K562 (cell line): Measurements from ENCODE around the gene ATP2A3. TPM values are rescaled to one million over a fixed set of nuclear protein-coding genes. Genes with fewer than 3 reads are reported as not detected.

Source experiments
- ATAC-seq: fragments of 200-7000 bp; cut with Tn5 transposase; 3 replicates; pipeline ENCODE4 v1.9.1; 2020; ENCODE audit warnings: moderate library complexity
- BruUV-seq: library from RNA; stranded (reverse); fragments of 400-500 nt; replicated peaks from 2 replicates; lab custom pipeline; 2021; lab: Mats Ljungman, UMichigan
- CTCF ChIA-PET: fragments of 300-600 bp; formaldehyde crosslinking; extraction: SDS; loops from one replicate; lab custom pipeline; 2021; ENCODE audit warnings: low intra/inter-chr PET ratio; lab: Yijun Ruan, JAX
- POLR2A ChIA-PET: fragments of 300-600, 350-650 bp; sonication (Branson Sonifier 250); formaldehyde crosslinking; extraction: SDS; loops from one replicate; lab custom pipeline; 2021; ENCODE audit warnings: antibody characterized with exemption, inconsistent platforms; lab: Yijun Ruan, JAX
- DNase-seq, 4 experiments: peaks; one replicate each; pipeline versions ENCODE4 v3.0.0 to v3.0.0-alpha.2; 2011 to 2018; ENCODE audit warnings: low spot score in 3 of 4, mixed read lengths in 3 of 4; ENCODE audit errors: extremely low read depth in 1 of 4
- FAIRE-seq: peaks from 2 replicates; lab custom pipeline; 2011; peaks lifted over from hg19 to GRCh38; lab: Jason Lieb, UNC
- H2AFZ ChIP-seq: 2 replicates; pipeline ENCODE4 v1.6.0; 2011; ENCODE audit warnings: low read depth, low read length, control low read depth, inconsistent platforms
- H3K27ac ChIP-seq: fragments of 200-600 bp; 3 replicates; pipeline ENCODE4 v1.8.0; 2011; ENCODE audit warnings: low read depth, mild to moderate bottlenecking, control low read depth, inconsistent platforms, low read length, moderate library complexity, mixed read lengths; ENCODE audit errors: extremely low read depth
- H3K27me3 ChIP-seq, 2 experiments: fragments of 300-600 bp in 1 of 2; 2 replicates in 1 of 2; 3 replicates in 1 of 2; pipeline versions ENCODE4 v1.6.0 to v1.8.0; 2011; ENCODE audit warnings: inconsistent platforms in 2 of 2, low read length in 2 of 2, mild to moderate bottlenecking in 1 of 2, mixed read lengths in 1 of 2, moderate library complexity in 1 of 2; ENCODE audit not compliant: control insufficient read depth in 2 of 2, insufficient read depth in 2 of 2
- H3K36me3 ChIP-seq: fragments of 300-600 bp; 3 replicates; pipeline ENCODE4 v1.8.0; 2011; ENCODE audit warnings: mild to moderate bottlenecking, low read length, inconsistent platforms; ENCODE audit not compliant: control insufficient read depth, insufficient read depth
- H3K4me1 ChIP-seq, 2 experiments: fragments of 200-600 bp in 1 of 2; replicated peaks in 1 of 2; 2 replicates in 1 of 2; 3 replicates in 1 of 2; pipeline versions ENCODE4 v1.5.1 to v1.8.0; 2011; ENCODE audit warnings: inconsistent platforms in 2 of 2, low read length in 2 of 2, mild to moderate bottlenecking in 1 of 2, mixed read lengths in 1 of 2, moderate library complexity in 1 of 2; ENCODE audit not compliant: control insufficient read depth in 2 of 2, insufficient read depth in 2 of 2
- H3K4me2 ChIP-seq: 2 replicates; pipeline ENCODE4 v1.6.1; 2011; ENCODE audit warnings: low read length, control low read depth, inconsistent platforms, mixed read lengths; ENCODE audit not compliant: insufficient read depth
- H3K4me3 ChIP-seq: fragments of 200-600 bp; sonication (generic), shearing (Covaris generic); 2 replicates; pipeline ENCODE4 v1.5.1; 2016; ENCODE audit warnings: control low read depth, inconsistent platforms
- H3K79me2 ChIP-seq: fragments of 200-600 bp; 3 replicates; pipeline ENCODE4 v1.8.0; 2011; ENCODE audit warnings: low read length, inconsistent platforms; ENCODE audit not compliant: control insufficient read depth, insufficient read depth
- H3K9ac ChIP-seq, 2 experiments: 2 replicates each; pipeline versions ENCODE4 v1.6.0 to v1.6.1; 2011; ENCODE audit warnings: low read depth in 2 of 2, low read length in 2 of 2, control low read depth in 1 of 2, inconsistent platforms in 1 of 2, mild to moderate bottlenecking in 1 of 2, mixed read lengths in 1 of 2; ENCODE audit not compliant: insufficient read depth in 1 of 2
- H3K9me1 ChIP-seq: one replicate; pipeline ENCODE4 v1.6.0; 2011; ENCODE audit warnings: inconsistent platforms, mild to moderate bottlenecking, low read length, moderate library complexity; ENCODE audit not compliant: control insufficient read depth, insufficient read depth
- H3K9me3 ChIP-seq: replicated peaks from 2 replicates; pipeline ENCODE4 v1.5.1; 2011; ENCODE audit warnings: low read depth, low read length, inconsistent platforms; ENCODE audit not compliant: control insufficient read depth, insufficient read depth
- H4K20me1 ChIP-seq: replicated peaks from 2 replicates; pipeline ENCODE4 v1.6.1; 2011; ENCODE audit warnings: low read length, inconsistent platforms, mixed read lengths; ENCODE audit not compliant: control insufficient read depth, insufficient read depth
- FOS ChIP-seq: IDR thresholded peaks from 3 replicates; pipeline ENCODE4 v1.6.1; 2011; ENCODE audit not compliant: insufficient read length; ENCODE audit errors: extremely low read depth
- GATAD2A ChIP-seq: fragments of 450-650 bp; IDR thresholded peaks from 2 replicates; pipeline ENCODE4 v1.6.1; 2017
- KDM1A ChIP-seq, 2 experiments: fragments of 450-650 bp; IDR thresholded peaks; 2 replicates each; pipeline ENCODE4 v1.6.1; 2016; ENCODE audit warnings: mild to moderate bottlenecking in 2 of 2
- KDM4B ChIP-seq, 2 experiments: fragments of 450-650 bp in 1 of 2; sonication (generic) in 1 of 2; IDR thresholded peaks; 2 replicates each; pipeline ENCODE4 v1.6.1; 2016 to 2017; ENCODE audit warnings: borderline replicate concordance in 2 of 2, antibody characterized with exemption in 1 of 2, low read depth in 1 of 2, mild to moderate bottlenecking in 1 of 2
- MECOM ChIP-seq: fragments of 250-450 bp; sonication (Bioruptor Pico); IDR thresholded peaks from 2 replicates; pipeline ENCODE4 v1.8.0; 2022; ENCODE audit warnings: inconsistent platforms
- RBM34 ChIP-seq: fragments of 200-400 bp; formaldehyde crosslinking; IDR thresholded peaks from 2 replicates; pipeline ENCODE4 v1.6.1; 2018; ENCODE audit warnings: low read length, borderline replicate concordance; ENCODE audit not compliant: insufficient read depth
- SMAD4 ChIP-seq: fragments of 250-450 bp; sonication (Bioruptor Pico); conservative IDR thresholded peaks from 2 replicates; pipeline ENCODE4 v1.8.0; 2021; ENCODE audit warnings: inconsistent platforms, mild to moderate bottlenecking, moderate library complexity
- WGBS: fragments of 100-300 bp; shearing (Covaris generic); methylation state at CpG from one replicate; pipeline ENCODE4 v1.1.6; 2016; ENCODE audit warnings: low coverage, mixed read lengths; ENCODE audit not compliant: insufficient coverage; ENCODE audit errors: missing lambda C conversion rate; 5-methylcytosine and 5-hydroxymethylcytosine counted together
- in situ Hi-C: fragments of 300-500 bp; cut with MboI; formaldehyde crosslinking; loops from 4 replicates; pipeline ENCODE4 v1.15.0; 2018; ENCODE audit warnings: inconsistent platforms, mixed read lengths
- intact Hi-C: fragments of 100-400 bp; cut with micrococcal nuclease; formaldehyde crosslinking; loops from 2 replicates; pipeline ENCODE4 v1.14.2; 2022
- polyA plus RNA-seq, 8 experiments: library from polyadenylated mRNA; depleted of rRNA in 4 of 8; stranded (reverse) in 5 of 8; unstranded in 3 of 8; fragments of >200 nt; fragmentation: Nextera tagmentation in 2 of 8; fragmentation: Illumina TruSeq in 1 of 8; extraction: Ambion mirVana in 2 of 8; extraction: Trizol in 1 of 8; gene quantifications; 2 replicates each; pipeline versions ENCODE4 v1.2.1 to v1.2.3, GENCODE V29; 2011 to 2014; ENCODE audit warnings: inconsistent platforms in 1 of 8, missing spikeins in 1 of 8
- total RNA-seq, 7 experiments: library from RNA; depleted of rRNA in 6 of 7; stranded (reverse); fragments of >200 nt in 6 of 7; fragmentation: Illumina TruSeq in 2 of 7; extraction: Trizol in 2 of 7; gene quantifications; 2 replicates each; pipeline versions ENCODE4 v1.2.1 to v1.2.3, GENCODE V29; 2011 to 2021; ENCODE audit warnings: low replicate concordance in 1 of 7
- TF ChIP-seq, protein P1 (sequence below): sonication (generic); formaldehyde crosslinking; IDR thresholded peaks from 2 replicates; pipeline ENCODE4 v1.8.0; 2022; ENCODE audit warnings: missing genetic modification reagents, mild to moderate bottlenecking, moderate library complexity, borderline replicate concordance
- TF ChIP-seq, protein P2 (sequence below): fragments of 250-450 bp; sonication (Bioruptor Pico); IDR thresholded peaks from 2 replicates; pipeline ENCODE4 v1.8.0; 2022; ENCODE audit warnings: moderate library complexity, mild to moderate bottlenecking, inconsistent platforms
- TF ChIP-seq, protein P3 (sequence below): fragments of 250-450 bp; sonication (Bioruptor Pico); IDR thresholded peaks from 2 replicates; pipeline ENCODE4 v1.5.0; 2021; ENCODE audit warnings: mild to moderate bottlenecking, moderate library complexity

Gene ATP2A3
- total and polyA plus RNA-seq, 9 of the 15 experiments (the other 6 are each of a cell fraction or from before 2014, with no cell fraction given), result 0.65 to 103 (median 31.3) TPM

GRCh38 chr17:3918372-3919122 is 45.7 kb downstream of the ATP2A3 start:
- Histone ChIP-seq H2AFZ (no peak overlapping the region), H3K4me3 (no peak overlapping the region), H3K9me1 (peaks cover under 1% of the 10 kb centered on the region), H3K79me2 (peaks cover 34% of the 10 kb centered on the region), H3K9me3 (no peaks in the 10 kb centered on the region), H3K4me2 (no peak overlapping the region), H3K27me3 (no peaks in the 10 kb centered on the region), H3K27ac (peak overlapping the region; percentile 33; the same call in 1 of the 3 replicates), H4K20me1 (peaks cover 6% of the 10 kb centered on the region; the same call in 1 of the 2 replicates), H3K4me1 (peaks cover 34 to 62% of the 10 kb centered on the region in 2 experiments), H3K9ac (peak overlapping the region in 1 of 2 experiments; percentile 43; a peak in 1 of 4 replicates), H3K36me3 (0 out of 3 replicates have a peak, but pooled peaks cover 4% of the 10 kb centered on the region)
- ChIA-PET POLR2A (no interaction called here), CTCF (no interaction called here)
- intact Hi-C loops, result no loop called here
- no TSS peak for BruUV-seq
- ATAC-seq (peak; percentile 5; the same call in 1 of the 3 replicates), FAIRE-seq (peak; percentile 74), DNase-seq (peak in 3 of 4 experiments; percentile 16 to 56 (median 40))
- 2% methylated on average over 3 of the region's 8 CpGs for WGBS
- in situ Hi-C loops, result loop anchor here (10.0 kb wide), 1 partner anchor 86 kb away; no protein-coding TSS in a partner anchor
- TF ChIP-seq GATAD2A (no peak), KDM1A (IDR thresholded peaks at IDR 0.05) (peak; percentile 74 to 80), FOS (no peak), KDM4B (IDR thresholded peaks at IDR 0.05; ENCODE audit: borderline replicate concordance in 2 of 2, low read depth in 1 of 2) (peak in 1 of 2 experiments; percentile 71; a peak in 1 of 4 replicates), RBM34 (no peak), MECOM (CRISPR knock-in tag) (peak; percentile 51; the same call in 1 of the 2 replicates), SMAD4 (peak; percentile 33; the same call in 1 of the 2 replicates)
- TF ChIP-seq, protein P1, sequence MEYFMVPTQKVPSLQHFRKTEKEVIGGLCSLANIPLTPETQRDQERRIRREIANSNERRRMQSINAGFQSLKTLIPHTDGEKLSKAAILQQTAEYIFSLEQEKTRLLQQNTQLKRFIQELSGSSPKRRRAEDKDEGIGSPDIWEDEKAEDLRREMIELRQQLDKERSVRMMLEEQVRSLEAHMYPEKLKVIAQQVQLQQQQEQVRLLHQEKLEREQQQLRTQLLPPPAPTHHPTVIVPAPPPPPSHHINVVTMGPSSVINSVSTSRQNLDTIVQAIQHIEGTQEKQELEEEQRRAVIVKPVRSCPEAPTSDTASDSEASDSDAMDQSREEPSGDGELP (CRISPR knock-in tag), result peak; percentile 52; the same call in 1 of the 2 replicates
- TF ChIP-seq, protein P2, sequence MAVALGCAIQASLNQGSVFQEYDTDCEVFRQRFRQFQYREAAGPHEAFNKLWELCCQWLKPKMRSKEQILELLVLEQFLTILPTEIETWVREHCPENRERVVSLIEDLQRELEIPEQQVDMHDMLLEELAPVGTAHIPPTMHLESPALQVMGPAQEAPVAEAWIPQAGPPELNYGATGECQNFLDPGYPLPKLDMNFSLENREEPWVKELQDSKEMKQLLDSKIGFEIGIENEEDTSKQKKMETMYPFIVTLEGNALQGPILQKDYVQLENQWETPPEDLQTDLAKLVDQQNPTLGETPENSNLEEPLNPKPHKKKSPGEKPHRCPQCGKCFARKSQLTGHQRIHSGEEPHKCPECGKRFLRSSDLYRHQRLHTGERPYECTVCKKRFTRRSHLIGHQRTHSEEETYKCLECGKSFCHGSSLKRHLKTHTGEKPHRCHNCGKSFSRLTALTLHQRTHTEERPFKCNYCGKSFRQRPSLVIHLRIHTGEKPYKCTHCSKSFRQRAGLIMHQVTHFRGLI, result no peak
- TF ChIP-seq, protein P3, sequence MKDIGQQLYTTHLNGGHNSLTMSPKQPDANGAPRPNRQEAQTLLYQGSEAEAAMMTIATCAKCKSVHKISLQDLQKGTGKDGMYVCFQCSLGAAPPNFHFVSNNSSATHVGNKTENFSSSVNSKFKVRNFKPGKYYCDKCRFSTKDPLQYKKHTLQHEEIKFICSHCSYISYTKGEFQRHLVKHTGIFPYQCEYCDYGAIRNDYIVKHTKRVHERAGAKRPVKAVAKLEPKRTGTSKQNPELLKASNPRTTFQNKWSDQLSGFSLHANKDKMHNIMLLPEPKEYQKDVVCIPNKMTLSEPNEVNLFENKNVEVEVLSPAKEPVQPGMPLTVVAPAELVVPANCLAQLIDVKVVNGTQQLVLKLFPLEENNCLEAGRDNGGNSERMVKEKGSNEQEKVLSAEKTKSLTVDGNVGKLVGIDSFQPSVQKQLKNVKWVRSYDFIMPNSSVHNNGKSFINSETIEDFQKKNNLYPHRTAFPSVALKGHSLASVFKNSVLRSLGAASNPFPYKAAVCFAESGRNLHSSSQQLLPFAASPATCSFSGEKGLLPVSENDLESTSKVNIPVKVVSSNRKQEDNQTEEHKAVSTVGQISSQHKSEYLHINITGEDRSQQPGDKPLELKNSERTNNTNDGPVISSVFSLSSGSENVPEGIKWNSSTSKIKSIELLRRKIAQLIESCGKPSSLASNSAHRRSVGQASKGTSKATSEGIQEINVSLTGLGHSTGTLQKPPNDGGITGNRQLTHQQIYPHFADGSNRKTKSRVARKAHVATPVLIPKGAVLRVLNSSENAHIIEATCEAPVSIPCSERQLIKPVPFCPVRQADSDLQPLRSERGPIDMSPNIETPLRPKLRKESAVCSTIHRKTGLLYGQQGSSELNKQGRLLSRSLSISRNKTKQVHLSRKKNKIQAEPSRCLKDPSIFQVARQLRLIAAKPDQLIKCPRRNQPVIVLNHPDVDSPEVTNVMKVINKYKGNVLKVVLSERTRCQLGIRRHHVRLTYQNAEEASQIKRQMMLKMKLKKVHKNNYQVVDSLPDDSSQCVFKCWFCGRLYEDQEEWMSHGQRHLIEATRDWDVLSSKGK, result no peak
